SK-N-SH treated with all-trans-retinoic acid at 6 μM for 48 hours (cell line): Measurements from ENCODE around the gene DIP2A.

ENCODE experiments used
- BACH2 ChIP-seq: fragments of 250-450 bp; sonication (Bioruptor Pico); IDR thresholded peaks from 2 replicates; pipeline ENCODE4 v1.9.0; 2021; ENCODE audit warnings: mild to moderate bottlenecking, borderline replicate concordance
- ESRRG ChIP-seq: fragments of 250-450 bp; sonication (Bioruptor Pico); IDR thresholded peaks from 2 replicates; pipeline ENCODE4 v1.6.1; 2021; ENCODE audit warnings: mild to moderate bottlenecking
- PATZ1 ChIP-seq: fragments of 250-450 bp; sonication (Bioruptor Pico); IDR thresholded peaks from 2 replicates; pipeline ENCODE4 v1.8.0; 2020; ENCODE audit warnings: mild to moderate bottlenecking, moderate library complexity, borderline replicate concordance
- POU6F1 ChIP-seq: fragments of 250-450 bp; sonication (Bioruptor Pico); IDR thresholded peaks from 2 replicates; pipeline ENCODE4 v1.8.0; 2021; ENCODE audit warnings: low read depth, mild to moderate bottlenecking, moderate library complexity, borderline replicate concordance
- RARB ChIP-seq: fragments of 250-450 bp; sonication (Bioruptor Pico); IDR thresholded peaks from 2 replicates; pipeline ENCODE4 v1.8.0; 2021; ENCODE audit warnings: mild to moderate bottlenecking, moderate library complexity
- TOX ChIP-seq: fragments of 250-450 bp; sonication (Bioruptor Pico); IDR thresholded peaks from 2 replicates; pipeline ENCODE4 v1.8.0; 2021; ENCODE audit warnings: mild to moderate bottlenecking, moderate library complexity, borderline replicate concordance

- TF ChIP-seq RARB (CRISPR knock-in tag), result no peak
- no peak for TF ChIP-seq BACH2
- TF ChIP-seq TOX, result no peak
- no peak for TF ChIP-seq ESRRG (CRISPR knock-in tag)
- no peak for TF ChIP-seq POU6F1 (CRISPR knock-in tag)
- no peak for TF ChIP-seq PATZ1
Measured at GRCh38 chr21:46411236-46411635, 47.5 kb upstream of the DIP2A start.
